SK-N-SH treated with all-trans-retinoic acid at 6 μM for 48 hours (cell line): ENCODE measurements around the gene DOCK2.

Experiments used
- ISL1 ChIP-seq: fragments of 250-450 bp; sonication (Bioruptor Pico); IDR thresholded peaks from 2 replicates; pipeline ENCODE4 v2.1.2; 2022; ENCODE audit warnings: mild to moderate bottlenecking, moderate library complexity
- RARB ChIP-seq: fragments of 250-450 bp; sonication (Bioruptor Pico); IDR thresholded peaks from 2 replicates; pipeline ENCODE4 v1.8.0; 2021; ENCODE audit warnings: mild to moderate bottlenecking, moderate library complexity
- TCF4 ChIP-seq: fragments of 250-450 bp; sonication (Bioruptor Pico); IDR thresholded peaks from 2 replicates; pipeline ENCODE4 v1.8.0; 2021; ENCODE audit warnings: mild to moderate bottlenecking, moderate library complexity, borderline replicate concordance
- TOX ChIP-seq: fragments of 250-450 bp; sonication (Bioruptor Pico); IDR thresholded peaks from 2 replicates; pipeline ENCODE4 v1.8.0; 2021; ENCODE audit warnings: mild to moderate bottlenecking, moderate library complexity, borderline replicate concordance
- ZNF565 ChIP-seq: fragments of 450-650 bp; formaldehyde crosslinking; conservative IDR thresholded peaks from 2 replicates; pipeline ENCODE4 v1.5.0; 2020; ENCODE audit warnings: low read depth, mild to moderate bottlenecking, moderate library complexity
- ZNF70 ChIP-seq: fragments of 450-650 bp; formaldehyde crosslinking; IDR thresholded peaks from 2 replicates; pipeline ENCODE4 v1.5.0; 2020; ENCODE audit warnings: mild to moderate bottlenecking, moderate library complexity
- TF ChIP-seq, protein P1 (sequence below): fragments of 250-450 bp; sonication (Bioruptor Pico); IDR thresholded peaks from 2 replicates; pipeline ENCODE4 v1.5.1; 2020; ENCODE audit warnings: low read depth, mild to moderate bottlenecking, moderate library complexity
- TF ChIP-seq, protein P2 (sequence below): fragments of 250-450 bp; sonication (Bioruptor Pico); IDR thresholded peaks from 2 replicates; pipeline ENCODE4 v1.8.0; 2020; ENCODE audit warnings: mild to moderate bottlenecking, moderate library complexity, borderline replicate concordance
- TF ChIP-seq, protein P3 (sequence below): fragments of 250-450 bp; sonication (Bioruptor Pico); IDR thresholded peaks from 2 replicates; pipeline ENCODE4 v1.8.0; 2021; ENCODE audit warnings: low read depth, mild to moderate bottlenecking, moderate library complexity, borderline replicate concordance

DNA sequence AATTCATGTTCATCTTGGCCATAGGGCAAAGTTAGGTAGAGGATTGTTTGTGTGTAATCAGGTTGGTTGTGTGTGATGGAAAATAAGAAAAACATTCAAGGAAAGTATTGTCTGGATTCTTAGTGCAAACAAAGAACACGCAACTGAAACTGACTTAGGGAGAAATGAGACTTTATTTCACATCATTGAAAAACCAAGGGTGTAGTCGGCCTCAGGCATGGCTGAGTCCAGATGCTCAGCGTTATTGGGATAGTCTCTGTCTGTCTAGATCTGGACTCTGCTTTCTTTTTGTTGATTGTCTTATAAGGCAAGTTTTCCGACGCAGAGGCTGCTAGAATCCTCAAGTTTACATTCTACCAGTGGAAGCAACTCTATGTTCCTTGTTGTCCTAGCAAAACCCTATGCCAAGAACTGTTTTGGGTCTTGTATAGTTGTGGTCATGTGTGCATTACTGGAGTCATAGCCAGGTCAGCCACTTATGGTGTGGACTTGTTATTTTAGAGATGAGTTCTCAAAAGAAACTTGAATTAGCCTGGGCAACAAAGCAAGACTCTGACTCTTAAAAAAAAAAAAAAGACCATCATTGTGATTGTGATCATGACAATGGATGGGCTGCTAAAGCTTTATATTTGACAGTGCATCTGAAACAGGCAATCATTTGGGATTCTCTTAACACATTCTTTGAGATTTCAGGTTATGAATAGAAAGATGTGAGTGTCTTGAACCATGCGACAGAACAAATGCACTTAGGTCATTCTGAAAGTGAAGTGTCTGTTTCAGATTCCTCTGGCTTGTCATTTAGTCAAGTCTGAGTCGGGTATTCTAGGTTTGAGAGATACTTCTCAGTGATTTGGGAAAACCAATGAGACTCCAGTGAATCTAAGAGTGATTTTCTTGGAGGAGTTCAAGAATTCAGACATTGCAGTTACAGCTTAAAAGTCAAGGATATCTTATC lies 82.6 kb downstream of the DOCK2 start:
- TF ChIP-seq TCF4 (CRISPR knock-in tag) (no peak), TOX (CRISPR knock-in tag) (no peak), ISL1 (no peak), ZNF70 (CRISPR knock-in tag) (no peak), RARB (CRISPR knock-in tag) (no peak), ZNF565 (no peak)
- TF ChIP-seq, protein P1, sequence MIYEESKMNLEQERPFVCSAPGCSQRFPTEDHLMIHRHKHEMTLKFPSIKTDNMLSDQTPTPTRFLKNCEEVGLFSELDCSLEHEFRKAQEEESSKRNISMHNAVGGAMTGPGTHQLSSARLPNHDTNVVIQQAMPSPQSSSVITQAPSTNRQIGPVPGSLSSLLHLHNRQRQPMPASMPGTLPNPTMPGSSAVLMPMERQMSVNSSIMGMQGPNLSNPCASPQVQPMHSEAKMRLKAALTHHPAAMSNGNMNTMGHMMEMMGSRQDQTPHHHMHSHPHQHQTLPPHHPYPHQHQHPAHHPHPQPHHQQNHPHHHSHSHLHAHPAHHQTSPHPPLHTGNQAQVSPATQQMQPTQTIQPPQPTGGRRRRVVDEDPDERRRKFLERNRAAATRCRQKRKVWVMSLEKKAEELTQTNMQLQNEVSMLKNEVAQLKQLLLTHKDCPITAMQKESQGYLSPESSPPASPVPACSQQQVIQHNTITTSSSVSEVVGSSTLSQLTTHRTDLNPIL, result no peak
- TF ChIP-seq, protein P2, sequence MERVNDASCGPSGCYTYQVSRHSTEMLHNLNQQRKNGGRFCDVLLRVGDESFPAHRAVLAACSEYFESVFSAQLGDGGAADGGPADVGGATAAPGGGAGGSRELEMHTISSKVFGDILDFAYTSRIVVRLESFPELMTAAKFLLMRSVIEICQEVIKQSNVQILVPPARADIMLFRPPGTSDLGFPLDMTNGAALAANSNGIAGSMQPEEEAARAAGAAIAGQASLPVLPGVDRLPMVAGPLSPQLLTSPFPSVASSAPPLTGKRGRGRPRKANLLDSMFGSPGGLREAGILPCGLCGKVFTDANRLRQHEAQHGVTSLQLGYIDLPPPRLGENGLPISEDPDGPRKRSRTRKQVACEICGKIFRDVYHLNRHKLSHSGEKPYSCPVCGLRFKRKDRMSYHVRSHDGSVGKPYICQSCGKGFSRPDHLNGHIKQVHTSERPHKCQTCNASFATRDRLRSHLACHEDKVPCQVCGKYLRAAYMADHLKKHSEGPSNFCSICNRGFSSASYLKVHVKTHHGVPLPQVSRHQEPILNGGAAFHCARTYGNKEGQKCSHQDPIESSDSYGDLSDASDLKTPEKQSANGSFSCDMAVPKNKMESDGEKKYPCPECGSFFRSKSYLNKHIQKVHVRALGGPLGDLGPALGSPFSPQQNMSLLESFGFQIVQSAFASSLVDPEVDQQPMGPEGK, result no peak
- TF ChIP-seq, protein P3, sequence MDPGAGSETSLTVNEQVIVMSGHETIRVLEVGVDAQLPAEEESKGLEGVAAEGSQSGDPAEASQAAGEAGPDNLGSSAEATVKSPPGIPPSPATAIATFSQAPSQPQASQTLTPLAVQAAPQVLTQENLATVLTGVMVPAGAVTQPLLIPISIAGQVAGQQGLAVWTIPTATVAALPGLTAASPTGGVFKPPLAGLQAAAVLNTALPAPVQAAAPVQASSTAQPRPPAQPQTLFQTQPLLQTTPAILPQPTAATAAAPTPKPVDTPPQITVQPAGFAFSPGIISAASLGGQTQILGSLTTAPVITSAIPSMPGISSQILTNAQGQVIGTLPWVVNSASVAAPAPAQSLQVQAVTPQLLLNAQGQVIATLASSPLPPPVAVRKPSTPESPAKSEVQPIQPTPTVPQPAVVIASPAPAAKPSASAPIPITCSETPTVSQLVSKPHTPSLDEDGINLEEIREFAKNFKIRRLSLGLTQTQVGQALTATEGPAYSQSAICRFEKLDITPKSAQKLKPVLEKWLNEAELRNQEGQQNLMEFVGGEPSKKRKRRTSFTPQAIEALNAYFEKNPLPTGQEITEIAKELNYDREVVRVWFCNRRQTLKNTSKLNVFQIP (CRISPR knock-in tag), result no peak
